Mesodermal cell (in vitro differentiated cells): Measurements from ENCODE around the gene HDAC4.

ENCODE experiments used
- H3K27ac ChIP-seq: 2 replicates; pipeline ENCODE4 v1.7.0; 2013; ENCODE audit warnings: mild to moderate bottlenecking, low read depth, low read length, moderate library complexity; ENCODE audit not compliant: severe bottlenecking
- H3K36me3 ChIP-seq: 2 replicates; pipeline ENCODE4 v1.7.1; 2013; ENCODE audit warnings: mild to moderate bottlenecking, low read length, moderate library complexity; ENCODE audit not compliant: control insufficient read depth, insufficient read depth
- H3K4me1 ChIP-seq: one replicate; pipeline ENCODE4 v1.7.1; 2013; ENCODE audit warnings: mild to moderate bottlenecking, low read length; ENCODE audit not compliant: insufficient read depth, control insufficient read depth, poor library complexity, severe bottlenecking
- H3K4me3 ChIP-seq: 2 replicates; pipeline ENCODE4 v1.7.0; 2013; ENCODE audit warnings: low read length, control low read depth, mild to moderate bottlenecking; ENCODE audit not compliant: insufficient read depth, poor library complexity, severe bottlenecking; ENCODE audit errors: extremely low read depth
- H3K9me3 ChIP-seq: 2 replicates; pipeline ENCODE4 v1.7.1; 2013; ENCODE audit warnings: mild to moderate bottlenecking, low read length, moderate library complexity; ENCODE audit not compliant: control insufficient read depth
- WGBS, 2 experiments: methylation state at CpG; one replicate each; pipeline ENCODE4 v1.1.5; 2013; ENCODE audit warnings: missing lambda C conversion rate in 2 of 2; ENCODE audit not compliant: insufficient coverage in 2 of 2; 5-methylcytosine and 5-hydroxymethylcytosine counted together

The HDAC4 gene

DNA sequence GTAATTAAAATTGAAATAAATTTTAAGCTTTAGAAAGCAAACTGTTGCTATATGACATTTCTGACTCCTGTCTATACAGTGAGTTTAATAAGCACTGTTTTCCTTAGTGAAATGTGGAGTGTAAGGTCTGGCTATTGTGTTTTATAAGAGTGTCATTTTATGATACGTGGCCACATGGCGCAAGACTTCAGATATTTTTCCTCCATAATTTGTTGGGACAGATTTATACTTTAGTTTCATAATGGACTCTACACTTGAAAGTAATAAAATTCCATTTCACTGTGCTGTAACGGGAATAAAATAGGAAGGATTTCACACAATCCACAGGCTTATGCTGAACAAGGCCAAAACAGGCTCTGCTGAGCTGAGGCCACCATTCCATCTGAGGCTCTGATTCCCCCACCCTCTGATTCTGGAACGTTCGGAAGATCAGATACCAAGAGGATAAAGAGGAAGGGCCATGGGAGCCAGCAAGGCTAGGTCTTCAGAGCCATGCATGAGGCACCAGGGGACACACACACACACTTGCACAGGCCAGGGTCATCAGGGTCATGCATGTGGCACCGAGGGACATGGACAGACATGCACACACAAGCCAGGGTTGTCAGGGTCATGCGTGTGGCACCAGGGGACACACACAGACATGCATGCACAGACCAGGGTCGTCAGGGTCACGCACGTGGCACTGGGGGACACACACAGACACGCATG is 35.6 kb downstream of the HDAC4 start:
- no peaks in the 10 kb centered on the region for H3K9me3 ChIP-seq
- H3K4me3 ChIP-seq, result no peak overlapping the region
- H3K4me1 ChIP-seq, result peaks cover 3% of the 10 kb centered on the region
- no peak overlapping the region for H3K27ac ChIP-seq
- peaks cover 5% of the 10 kb centered on the region for H3K36me3 ChIP-seq
- 94 to 96% methylated on average over 8 to 9 of the region's 11 CpGs for WGBS, 2 experiments

DNA sequence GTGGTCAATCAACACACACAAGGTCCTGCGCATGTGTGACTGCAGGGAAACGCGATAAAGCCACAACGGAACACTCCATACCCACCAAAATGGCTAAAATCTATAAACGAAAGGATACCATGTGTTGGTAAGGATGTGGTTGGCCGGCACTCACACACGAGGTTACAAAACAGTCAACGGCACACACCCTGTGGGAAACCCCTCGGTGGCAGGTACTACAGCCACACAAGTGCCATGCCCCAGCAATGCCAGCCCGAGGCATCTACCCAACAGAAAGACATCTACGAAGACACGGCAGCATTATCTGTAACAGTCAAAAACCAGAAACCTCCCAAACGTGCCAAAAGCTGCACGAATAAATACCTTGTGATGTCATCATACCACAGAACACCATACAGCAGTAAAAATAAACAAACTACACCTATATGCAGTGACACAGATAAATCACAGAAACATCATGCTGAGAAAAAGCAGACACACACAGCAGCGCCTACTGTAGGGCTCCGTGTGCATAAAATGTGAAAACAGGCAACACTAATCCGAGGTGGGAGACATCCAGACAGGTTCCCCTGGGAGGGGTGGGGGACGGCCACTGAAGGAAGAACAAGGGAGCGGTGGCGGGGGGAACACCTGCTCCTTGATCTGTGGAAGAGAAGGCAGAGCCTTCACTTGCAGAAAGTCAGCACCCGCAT is 36.7 kb downstream of the HDAC4 start:
- H3K27ac ChIP-seq, result no peak overlapping the region
- H3K9me3 ChIP-seq, result no peaks in the 10 kb centered on the region
- 80 to 82% methylated on average over 10 to 11 of the region's 21 CpGs for WGBS, 2 experiments
- no peaks in the 10 kb centered on the region for H3K36me3 ChIP-seq
- peaks cover 4% of the 10 kb centered on the region for H3K4me1 ChIP-seq
- no peak overlapping the region for H3K4me3 ChIP-seq

DNA sequence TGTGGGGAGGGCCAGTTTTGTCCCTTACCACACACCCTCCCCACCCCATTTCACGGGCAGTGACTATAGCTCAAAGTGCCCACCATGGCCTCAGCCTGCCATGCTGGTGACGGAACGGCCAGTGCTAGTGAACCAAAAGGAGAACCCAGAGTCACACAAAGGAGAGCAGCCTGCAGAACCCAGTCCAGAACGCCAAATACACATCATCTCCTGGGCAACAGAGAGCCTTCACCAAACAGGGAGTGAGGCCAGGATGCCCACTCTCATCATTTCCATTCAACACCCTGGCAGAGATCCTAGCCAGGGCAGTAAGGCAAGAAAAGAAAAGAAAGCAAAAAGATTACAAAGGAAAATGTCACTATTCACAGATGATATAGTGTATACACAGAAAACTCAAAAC is 38.3 kb downstream of the HDAC4 start:
- WGBS, 2 experiments, result 100% methylated on average over 1 to 3 of the region's 4 CpGs
- H3K4me1 ChIP-seq, result peaks cover 4% of the 10 kb centered on the region
- no peaks in the 10 kb centered on the region for H3K9me3 ChIP-seq
- H3K27ac ChIP-seq, result no peak overlapping the region
- no peak overlapping the region for H3K4me3 ChIP-seq
- H3K36me3 ChIP-seq, result no peaks in the 10 kb centered on the region

DNA sequence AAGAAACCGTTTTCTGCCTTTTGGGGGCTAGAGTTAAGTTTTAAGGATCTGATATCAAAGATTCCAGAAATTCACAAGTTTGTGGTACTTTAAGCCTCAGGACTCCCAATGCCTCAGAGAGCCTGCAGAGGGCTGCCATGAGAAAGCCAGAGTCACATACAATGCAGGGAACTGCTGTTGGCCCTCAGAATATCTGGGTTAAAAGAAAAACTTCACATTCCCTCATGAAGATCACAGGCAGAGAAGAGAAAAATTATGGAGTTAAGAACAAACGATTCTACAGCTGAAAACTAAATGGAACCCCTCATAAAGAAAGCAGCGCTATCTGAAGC is 39.5 kb downstream of the HDAC4 start:
- Histone ChIP-seq H3K4me3 (no peak overlapping the region), H3K4me1 (peaks cover 4% of the 10 kb centered on the region), H3K9me3 (no peaks in the 10 kb centered on the region), H3K36me3 (no peaks in the 10 kb centered on the region), H3K27ac (no peak overlapping the region)
- 49% methylated on average over 2 of the region's 3 CpGs; no CpG with 5 or more reads in 1 of the 2 experiments for WGBS, 2 experiments

DNA sequence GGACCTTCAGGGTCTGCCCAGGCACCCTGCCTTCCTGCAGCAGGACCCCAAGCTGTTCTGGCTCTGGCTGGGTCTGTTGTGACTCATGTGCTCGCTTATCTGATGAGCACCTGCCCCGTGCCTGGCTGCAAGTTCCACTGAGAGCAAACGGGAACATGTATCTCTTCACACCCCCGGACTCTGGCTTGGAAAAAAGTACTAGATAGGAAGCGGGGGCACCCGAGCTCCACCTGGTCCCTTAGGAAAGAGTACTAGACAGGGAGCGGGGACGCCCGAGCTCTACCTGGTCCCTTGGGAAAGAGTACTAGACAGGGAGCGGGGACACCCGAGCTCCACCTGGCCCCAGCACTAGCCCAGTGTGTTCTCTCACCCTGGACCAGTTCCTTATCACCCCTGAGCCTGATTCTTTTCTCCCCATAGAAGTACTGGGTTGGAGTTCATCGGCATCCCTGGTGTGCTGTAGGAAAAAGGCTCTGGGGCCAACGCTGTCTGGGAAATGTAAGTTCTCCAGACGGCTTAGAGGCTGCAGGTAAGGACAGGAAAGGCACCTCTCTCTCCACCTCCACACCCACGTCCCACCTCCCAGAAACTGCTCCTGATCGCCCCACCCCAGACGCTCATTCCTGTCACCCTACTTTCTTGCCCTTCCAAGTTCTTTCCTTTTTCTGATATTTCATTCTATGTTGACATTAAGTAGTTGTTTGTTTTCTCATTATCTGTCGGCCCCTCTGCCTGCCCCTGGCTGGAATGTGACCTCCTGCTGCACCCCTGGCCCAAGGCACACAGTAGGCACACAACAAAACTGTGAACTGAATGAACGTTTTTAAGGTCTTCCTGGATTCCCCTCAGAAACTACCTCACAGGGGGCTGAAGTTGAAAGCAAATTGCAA is 40.2 kb downstream of the HDAC4 start:
- no peak overlapping the region for H3K27ac ChIP-seq
- no peak overlapping the region for H3K4me3 ChIP-seq
- H3K36me3 ChIP-seq, result no peaks in the 10 kb centered on the region
- peaks cover 1% of the 10 kb centered on the region for H3K9me3 ChIP-seq
- 88 to 89% methylated on average over 11 to 14 of the region's 19 CpGs for WGBS, 2 experiments
- peaks cover 4% of the 10 kb centered on the region for H3K4me1 ChIP-seq

DNA sequence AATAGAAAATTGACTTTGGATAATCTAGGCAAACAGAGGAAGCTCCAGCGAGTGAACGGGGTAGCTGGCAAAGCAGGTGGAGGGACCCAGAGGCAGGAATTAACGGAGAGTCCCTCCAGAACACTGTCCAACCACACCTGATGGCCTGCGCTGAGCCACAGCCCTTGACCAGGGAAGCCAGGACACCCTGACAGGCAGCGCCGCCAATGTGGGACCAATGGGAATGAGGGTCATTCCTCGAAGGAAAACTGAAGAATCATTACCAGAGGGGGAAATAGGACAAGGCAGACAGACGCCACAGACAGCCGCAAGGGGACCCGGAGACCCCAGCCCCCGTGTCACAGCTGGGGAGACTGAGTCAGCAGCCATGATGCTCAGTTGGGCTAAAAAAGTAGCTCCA is 40.8 kb downstream of the HDAC4 start:
- Histone ChIP-seq H3K36me3 (no peaks in the 10 kb centered on the region), H3K9me3 (peaks cover 8% of the 10 kb centered on the region), H3K27ac (no peak overlapping the region), H3K4me1 (peaks cover 4% of the 10 kb centered on the region), H3K4me3 (no peak overlapping the region)
- 94 to 98% methylated on average over 7 to 11 of the region's 11 CpGs for WGBS, 2 experiments

DNA sequence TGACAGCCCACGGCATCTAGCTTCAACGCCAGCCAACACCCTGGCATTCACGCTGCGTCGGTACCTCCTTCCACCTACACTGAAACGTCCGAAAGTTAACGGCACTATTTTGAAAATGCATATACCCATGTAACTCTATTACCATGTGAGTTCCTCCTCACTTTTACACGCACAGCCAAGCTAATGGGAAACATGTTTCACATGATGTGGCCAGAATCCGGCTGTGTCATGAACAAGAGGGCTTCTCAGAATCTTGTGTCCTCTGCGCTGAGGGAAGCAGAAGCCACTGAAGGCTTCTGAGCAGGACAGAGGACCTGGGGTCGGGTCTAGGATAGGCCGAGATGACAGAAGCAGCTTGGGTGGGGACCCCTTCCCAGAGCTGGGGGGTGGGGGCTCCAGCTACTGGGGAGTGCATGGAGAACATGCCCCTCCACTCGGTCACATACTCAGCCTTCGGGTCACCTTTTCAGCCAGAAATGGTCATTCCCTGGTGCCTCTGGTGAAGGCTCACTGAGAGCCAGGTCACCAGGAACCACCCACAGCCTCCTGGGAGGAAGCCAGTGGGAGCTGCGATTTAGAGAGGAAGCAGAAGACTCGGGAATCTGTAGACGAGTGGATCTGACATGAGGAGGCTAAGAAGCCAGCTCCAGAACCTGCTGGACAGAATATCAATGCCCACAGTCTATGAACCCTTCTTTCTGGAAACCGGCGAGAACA is 41.5 kb downstream of the HDAC4 start:
- H3K4me3 ChIP-seq, result no peak overlapping the region
- peaks cover 4% of the 10 kb centered on the region for H3K4me1 ChIP-seq
- no peak overlapping the region for H3K27ac ChIP-seq
- 96% methylated on average over 17 to 20 of the region's 20 CpGs for WGBS, 2 experiments
- H3K36me3 ChIP-seq, result no peaks in the 10 kb centered on the region
- H3K9me3 ChIP-seq, result peaks cover 12% of the 10 kb centered on the region

DNA sequence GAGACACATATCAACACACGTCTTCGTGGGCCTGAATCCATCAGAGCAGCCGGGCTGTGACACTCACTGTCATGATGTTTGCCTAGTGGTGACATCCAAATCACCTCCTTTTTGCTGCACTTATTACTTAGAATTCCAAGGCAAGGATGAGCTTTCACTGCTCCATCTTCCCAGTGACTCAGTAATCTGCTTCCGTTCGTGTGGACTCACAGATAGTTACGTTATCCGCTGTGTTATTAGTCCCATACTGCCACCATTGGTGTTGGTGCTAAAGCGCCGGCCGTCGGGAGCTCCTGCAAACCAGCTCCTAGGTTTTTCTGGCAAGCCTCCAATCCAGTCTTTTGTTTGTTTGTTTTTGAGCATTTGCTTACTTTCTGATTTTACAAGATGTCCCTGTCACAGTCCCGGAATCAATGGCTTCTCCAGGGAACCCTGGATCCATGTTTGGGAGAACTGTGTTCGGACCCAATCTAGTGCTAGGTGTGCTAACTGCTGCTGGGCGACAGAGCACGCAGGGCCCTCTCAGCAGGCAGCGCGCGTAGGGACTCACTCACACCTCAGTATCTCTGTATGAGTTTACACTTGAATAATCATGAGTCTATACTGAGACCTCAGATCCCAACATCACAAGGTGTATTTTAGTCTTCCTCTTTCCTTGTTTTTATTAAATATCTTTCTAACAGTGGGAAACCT is 42.6 kb downstream of the HDAC4 start:
- Histone ChIP-seq H3K9me3 (peaks cover 12% of the 10 kb centered on the region), H3K27ac (no peak overlapping the region), H3K36me3 (no peaks in the 10 kb centered on the region), H3K4me1 (peaks cover 4% of the 10 kb centered on the region), H3K4me3 (no peak overlapping the region)
- 86 to 92% methylated on average over 16 of the region's 18 CpGs for WGBS, 2 experiments

DNA sequence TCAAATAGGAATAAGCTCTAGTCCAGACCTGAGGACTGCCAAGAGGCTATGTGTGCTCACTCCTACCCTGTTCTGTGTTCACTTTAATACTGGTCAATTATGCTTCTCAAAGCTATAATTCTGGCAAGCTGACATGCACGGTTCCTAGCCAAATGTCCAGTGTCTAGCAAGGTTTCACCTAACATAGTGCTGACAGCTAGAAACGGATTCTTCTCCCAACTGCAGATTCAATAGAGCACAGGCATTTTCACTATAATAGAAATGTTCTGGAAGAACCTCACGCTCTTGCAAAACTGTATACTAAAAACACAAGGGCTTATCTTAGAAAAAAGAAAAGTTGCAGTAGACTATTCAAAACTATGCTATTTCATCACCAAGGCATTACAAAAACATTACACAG is 45.1 kb downstream of the HDAC4 start:
- H3K36me3 ChIP-seq, result peaks cover 13% of the 10 kb centered on the region
- H3K4me3 ChIP-seq, result no peak overlapping the region
- peaks cover 12% of the 10 kb centered on the region for H3K9me3 ChIP-seq
- 93 to 100% methylated on average over 2 to 3 of the region's 3 CpGs for WGBS, 2 experiments
- H3K4me1 ChIP-seq, result peaks cover 4% of the 10 kb centered on the region
- H3K27ac ChIP-seq, result no peak overlapping the region

DNA sequence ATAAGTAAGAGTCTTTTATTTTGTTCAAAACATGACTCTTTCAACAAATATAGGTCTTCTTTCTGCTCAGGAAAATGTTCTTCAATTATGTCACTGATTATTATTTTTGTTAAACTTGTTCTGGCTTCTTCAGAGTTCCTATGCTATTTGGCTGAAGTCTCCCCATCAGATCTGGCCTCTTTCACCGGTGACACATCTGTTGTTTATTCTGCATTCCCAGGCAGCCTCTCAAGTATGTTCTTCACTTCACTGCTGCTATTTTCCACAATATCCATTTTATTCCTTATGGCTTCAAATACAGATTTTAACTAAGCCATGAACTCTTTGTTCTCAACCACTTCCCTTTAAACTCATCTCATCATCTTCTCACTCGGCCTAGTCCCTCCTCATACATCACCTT is 45.7 kb downstream of the HDAC4 start:
- Histone ChIP-seq H3K9me3 (peaks cover 12% of the 10 kb centered on the region), H3K36me3 (peaks cover 16% of the 10 kb centered on the region), H3K27ac (no peak overlapping the region), H3K4me3 (no peak overlapping the region), H3K4me1 (peaks cover under 1% of the 10 kb centered on the region)
- WGBS, 2 experiments, result 92% methylated on average over 2 of the region's 2 CpGs
